HG03378 (cell line): ENCODE results near the gene KRT7.
"Not testable (repeated sequence)": the region's sequence is repeated elsewhere in the genome, so short reads cannot be mapped to it uniquely, and the experiment has no call there.

Experiments
- ATAC-seq: cut with Tn5 transposase; IDR thresholded peaks from one replicate; pipeline ENCODE4 v1.9.1; 2021; ENCODE audit warnings: mild to moderate bottlenecking, moderate library complexity; ENCODE audit not compliant: unreplicated experiment

KRT7 gene

DNA sequence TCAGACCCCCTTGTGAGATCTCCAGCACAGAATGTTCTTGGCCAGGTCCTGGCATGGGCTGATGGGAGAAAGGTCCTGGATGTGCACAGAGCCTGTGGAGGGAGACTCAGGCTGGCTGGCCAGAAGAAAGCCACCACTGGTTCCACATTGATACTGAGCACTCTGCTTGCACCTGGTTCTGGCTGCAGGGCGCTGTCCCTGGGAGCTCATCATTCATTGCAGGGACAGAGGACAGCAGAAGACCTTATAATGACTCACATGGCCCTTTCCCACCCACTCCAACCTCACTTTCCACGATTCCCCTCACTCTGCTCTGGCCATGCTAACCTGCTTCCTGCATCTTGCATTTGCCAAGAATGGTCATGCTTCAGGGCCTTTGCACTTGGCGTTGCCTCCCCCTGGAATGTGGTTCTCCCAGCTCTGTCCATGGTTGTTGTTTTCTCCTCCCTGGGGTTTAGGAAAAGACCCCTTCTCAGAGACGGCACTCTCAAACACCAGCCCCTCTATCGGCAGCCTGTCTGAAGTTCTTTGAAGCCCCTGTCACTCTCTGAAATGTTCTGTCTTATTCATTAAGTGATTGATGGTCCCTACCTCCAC is 10.3 kb downstream of the KRT7 start:
- no peak for ATAC-seq

DNA sequence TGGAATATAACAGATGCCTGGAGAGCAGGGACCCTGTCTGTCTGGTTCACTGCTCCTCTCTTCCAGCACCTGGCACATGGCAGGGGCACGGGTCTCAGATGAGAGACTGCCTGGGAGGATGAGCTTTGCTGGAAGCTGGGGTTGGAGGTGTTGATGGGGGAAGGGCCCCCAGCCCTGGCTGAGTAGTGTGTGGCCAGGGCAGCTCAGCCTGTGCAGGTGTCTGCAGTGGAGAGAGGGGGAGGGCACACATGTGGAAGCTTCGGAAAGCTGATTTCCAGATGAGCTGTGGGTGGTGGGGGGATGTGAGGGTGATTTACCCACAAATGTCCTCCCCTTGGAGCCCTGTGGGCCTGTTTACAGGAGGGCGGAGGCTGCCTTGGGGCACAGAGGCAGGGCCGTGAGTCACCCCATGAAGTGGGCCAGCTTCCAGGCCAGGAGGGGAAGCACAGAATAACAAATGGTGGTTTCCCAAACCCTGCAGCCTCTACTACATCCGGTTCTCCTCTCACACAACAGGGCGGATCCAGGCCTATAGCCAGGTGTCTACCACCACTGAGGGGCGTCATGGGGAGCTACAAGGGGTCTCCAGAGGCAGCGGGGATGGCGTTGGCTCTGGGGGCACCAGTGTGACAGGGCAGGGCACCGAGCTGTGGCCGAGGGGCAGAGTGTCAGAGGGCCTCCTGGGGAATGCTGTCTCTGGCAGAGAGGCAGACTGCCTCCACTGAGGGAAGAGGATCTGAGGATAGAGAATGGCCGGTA is 11.0 kb downstream of the KRT7 start:
- ATAC-seq: peak; percentile 87

DNA sequence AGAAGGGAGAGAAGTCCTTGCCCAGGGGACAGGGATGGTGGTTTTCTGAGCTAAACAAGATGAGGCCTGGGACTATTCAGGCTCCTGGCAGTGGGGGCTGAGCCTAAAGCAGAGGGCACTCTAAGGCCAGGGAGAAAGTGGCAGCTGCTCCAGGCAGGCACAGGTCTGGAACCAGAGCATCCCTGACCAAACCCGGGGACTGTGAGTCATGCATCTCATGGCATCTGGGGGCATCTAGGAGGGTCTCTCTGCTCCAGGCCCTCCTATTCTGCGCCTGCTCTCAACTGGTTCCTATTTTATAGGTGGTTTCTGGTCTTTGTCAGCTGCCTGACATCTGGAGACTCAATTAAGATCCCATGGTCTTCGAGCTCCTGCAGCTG is 11.6 kb downstream of the KRT7 start:
- no peak for ATAC-seq

DNA sequence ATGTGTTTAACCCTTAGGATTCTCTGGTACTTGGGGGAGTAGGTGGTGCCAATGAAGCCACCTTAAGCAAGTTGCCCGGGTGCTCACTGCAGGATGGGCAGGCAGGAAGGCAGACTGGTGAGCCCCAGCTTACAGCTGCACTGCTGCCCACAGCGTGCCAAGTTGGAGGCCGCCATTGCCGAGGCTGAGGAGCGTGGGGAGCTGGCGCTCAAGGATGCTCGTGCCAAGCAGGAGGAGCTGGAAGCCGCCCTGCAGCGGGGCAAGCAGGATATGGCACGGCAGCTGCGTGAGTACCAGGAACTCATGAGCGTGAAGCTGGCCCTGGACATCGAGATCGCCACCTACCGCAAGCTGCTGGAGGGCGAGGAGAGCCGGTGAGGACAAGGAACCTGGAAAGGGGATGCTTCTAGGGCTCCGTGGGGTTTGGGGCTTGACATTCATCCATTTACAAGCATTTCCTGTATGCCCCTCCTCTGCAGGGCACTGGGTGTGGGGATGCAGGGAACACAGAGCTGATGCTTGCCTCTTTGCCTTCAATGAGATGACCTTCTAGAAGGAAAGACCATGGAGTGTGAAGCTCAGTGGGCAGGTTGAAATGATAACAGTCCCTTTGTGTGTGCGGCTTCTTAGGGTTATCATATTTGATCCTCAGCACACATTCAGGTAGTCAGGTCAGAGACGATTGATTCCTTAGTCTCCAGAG is 12.4 kb downstream of the KRT7 start:
- no peak for ATAC-seq

DNA sequence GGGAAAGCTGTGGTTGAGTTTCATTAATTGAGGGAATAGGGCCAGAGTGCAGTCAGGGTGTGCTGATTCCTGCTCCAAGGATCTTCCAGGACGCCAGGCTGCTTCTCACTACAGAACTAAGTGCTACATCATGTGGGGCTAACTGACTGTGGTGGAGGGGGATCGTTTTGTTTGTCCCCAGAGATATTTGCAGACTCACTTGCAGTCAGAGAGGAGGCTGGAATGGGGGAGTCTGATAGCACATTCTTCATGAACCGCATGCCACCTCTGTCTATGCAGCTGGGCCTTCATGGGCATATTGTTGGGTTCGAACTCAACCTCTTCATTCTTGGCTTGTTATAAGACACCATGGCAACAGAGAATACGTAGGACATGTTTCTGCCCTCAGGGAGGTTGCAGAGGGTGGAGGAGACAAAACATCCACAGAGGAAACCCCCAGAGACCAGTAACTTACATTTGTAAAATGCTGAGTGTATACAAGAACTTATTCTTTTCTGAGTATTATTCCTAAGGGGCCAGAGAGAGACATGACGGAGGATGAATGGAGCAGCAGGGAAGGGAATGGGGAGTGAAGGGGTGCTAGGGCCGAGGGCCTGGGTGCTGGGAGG is 13.0 kb downstream of the KRT7 start:
- no peak for ATAC-seq

DNA sequence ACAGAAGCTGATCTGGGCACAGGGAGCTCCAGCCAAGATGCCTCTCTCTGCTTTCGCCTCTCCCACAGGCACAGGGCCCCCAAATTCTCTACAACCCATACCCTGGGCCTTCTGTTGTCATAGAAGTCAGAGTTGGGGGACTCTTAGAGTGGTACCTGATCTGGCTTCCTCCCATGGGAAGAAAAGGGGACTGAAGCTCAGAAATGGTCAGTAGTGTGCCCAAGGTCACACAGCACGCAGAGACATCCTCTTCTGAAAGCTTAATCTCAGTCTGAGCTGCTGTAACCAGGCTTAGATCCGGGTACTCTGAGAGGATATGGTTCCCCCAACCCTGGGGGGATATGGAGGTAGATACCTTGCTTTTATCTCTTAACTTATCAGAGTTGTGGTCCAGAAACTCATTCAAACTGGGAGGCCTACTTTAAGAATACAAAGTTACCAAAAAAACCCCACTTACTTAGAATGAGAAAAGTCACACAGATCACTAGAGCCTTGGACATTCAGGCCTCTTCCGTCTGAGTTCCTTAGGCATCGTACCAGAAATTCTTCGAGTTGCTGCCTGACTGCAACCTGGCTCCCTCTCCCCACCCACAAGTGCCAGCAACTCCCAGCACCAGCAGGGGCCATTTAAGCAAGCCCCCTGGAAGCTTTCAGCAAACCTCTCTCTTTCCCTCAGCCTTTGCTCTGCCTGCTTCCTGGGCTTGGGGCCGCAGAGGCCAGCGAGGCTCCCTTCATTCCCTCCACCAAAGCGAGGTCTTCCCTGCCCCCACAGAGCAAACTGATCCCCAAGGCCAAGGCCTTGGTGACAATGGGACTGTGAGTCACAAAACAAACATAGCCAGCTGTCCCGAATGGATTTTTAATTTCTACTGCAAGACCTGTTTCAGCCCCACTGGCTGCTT is 13.9 kb downstream of the KRT7 start:
- no peak for ATAC-seq

DNA sequence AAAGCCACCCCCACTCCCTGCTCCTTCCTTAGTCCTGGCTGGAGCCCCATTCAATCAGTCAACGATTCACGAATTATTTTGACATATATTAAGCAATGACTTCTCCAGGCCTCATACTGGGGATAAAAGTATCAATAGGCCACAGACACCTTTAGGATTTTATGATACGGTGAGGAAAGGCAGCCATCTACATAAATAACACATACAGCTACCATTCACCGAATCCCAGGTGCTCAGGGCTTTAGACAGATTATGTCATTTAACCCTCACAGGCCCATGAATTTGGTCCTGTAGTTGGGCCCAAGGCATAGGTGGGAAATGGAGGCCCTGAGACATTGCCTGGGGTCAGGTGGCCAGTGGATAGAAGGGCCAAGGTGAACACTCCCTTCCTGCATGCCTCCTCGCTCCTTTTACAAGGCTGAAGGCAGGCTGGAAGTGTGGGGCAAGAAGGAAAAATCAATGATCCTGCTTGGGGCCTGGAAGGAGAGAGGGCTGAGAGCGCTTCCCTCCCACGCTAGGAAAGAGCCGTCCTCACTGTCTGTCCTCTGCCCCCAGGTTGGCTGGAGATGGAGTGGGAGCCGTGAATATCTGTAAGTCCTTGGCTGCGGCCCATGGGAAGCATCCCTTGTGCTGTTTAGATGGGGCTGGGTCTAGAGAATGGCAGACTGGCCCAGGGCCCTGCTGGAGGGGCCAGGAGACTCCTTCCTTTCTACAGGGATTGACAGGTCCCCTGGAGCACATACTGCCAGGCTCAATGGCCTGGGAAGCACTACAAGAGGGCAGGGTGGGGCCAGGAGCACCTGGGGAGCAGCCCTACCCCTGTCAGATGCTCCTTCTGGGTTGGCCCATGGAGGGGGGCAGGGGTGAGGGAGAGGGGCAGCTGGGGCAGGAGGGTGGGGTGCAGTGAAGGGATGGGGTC is 14.8 kb downstream of the KRT7 start:
- ATAC-seq: no peak

DNA sequence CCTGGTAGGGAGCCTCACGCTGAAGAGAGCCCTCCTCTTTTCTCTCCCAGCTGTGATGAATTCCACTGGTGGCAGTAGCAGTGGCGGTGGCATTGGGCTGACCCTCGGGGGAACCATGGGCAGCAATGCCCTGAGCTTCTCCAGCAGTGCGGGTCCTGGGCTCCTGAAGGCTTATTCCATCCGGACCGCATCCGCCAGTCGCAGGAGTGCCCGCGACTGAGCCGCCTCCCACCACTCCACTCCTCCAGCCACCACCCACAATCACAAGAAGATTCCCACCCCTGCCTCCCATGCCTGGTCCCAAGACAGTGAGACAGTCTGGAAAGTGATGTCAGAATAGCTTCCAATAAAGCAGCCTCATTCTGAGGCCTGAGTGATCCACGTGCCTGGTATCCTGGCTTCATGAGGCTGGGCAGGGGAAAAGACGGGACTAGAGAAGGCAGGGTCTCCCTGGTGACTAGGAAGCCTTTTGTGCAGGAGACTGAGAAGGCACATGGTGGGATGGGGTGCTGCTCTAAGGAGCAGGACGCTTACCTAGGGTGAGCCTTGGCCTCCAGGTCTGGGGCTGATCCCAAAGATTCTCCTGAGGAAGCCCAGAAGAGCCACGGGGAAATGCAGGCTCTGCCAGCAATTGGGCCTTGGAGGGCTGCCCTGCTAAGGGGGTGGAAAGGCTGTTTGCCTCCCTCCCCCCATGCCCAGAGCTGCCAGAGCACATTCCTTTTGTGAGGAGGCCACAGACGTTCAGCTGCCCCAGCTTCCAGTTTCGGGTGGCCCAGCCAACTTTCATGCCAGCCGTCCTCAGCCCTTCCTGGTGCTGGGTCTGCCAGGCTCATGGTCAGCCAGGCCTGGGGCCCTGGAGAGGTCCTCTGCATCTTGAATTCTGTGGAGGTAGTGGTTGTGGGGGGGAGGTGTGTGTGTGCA is 15.8 kb downstream of the KRT7 start:
- ATAC-seq: no peak

DNA sequence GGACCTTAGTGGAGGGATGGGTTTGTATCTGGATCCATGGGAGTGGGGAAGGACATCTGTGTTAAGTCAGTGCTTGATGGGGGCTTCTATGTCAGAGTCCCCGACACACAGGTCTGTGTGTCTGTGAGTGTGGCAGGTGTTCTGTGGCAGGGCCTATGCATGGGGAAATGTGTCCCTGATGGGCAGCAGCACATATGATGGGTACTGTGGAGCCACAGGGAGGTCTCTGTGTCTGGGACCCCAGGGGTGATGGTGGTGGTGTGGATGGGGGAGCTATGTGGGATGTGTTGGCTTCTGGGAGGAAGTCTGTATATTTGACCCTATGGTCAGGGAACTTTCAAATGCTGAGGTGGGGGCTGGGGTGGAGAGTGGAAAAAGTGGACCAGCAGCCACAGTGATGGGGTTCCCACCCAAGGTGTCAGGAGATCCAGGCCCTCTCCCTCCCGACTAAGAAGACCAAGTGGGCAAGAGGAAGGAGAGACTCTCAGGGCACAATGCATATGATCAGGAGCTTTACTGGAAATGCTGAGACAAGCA is 16.5 kb downstream of the KRT7 start:
- ATAC-seq: no peak

DNA sequence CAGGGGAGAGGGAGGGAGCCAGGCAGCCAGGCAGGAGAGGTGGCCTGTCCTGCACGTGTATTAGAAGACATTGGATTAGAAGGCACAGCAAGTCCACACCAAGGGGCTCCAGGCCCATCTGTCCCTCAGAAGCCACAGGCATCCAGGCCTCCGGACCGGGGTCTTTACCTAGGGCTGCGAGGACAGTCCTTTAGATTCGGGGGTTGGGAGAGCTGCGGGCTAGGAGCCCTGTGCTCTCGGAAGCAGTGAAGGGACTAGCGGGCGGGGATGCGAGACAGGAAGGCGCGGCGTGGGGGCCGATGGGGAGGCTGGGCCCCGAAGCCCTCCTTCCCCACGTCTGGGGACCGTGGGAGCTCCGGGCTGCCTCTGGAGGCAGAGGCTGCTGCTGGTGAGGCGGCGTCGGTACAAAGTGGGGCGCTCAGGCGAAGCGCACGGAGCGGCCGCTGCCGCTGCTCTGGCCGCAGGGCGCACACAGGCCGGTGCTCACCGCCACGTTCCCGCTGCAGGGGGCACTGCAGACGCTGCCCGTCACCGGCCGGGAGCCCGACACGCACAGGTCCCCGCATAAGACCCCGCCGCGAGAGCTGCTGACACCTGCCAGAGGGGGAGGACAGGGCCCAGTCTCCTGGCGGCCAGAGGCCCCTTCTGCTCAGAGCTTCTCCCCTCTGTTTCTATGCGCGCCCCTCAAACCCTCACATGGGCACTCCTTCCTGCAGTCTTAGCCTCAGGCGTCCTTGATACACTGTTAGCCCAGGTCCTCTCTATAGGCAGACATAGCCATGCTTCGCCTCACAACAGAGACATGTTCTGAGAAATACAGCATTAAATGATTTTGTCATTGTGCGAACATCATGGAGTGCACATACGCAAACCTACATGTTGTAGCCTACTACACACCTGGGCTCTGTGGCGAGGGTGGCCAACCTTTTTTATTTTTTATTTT is 17.3 kb downstream of the KRT7 start:
- ATAC-seq: no peak

DNA sequence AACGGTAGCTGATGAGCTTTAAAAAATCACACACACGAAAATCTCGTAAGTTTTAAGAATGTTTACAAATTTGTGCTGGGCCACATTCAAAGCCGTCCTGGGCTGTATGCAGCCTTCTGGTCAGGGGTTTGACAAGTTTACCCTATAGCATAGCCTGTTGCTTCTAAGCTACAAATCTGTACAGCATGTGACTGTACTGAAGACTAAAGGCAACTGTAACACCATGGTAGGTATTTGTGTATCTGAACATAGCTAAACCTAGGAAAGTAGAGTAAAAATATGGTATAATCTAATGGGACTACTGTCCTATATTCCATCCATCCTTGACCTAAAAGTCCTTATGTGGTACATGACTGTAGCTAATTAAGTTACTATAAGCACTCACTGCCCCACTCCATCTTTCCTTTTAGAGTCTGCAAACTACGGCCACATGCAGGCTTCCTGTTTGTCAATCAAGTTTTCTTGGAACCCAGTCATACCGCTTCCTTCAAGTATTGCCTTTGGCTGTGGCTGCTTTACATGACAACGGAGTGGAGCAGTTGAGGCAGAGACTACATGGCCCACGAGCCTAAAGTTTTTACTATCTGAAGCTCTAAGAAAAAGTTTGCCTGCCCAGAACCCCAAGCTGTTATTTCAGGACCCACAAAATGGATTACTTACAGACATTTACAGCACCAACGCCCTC is 18.5 kb downstream of the KRT7 start:
- no peak for ATAC-seq

DNA sequence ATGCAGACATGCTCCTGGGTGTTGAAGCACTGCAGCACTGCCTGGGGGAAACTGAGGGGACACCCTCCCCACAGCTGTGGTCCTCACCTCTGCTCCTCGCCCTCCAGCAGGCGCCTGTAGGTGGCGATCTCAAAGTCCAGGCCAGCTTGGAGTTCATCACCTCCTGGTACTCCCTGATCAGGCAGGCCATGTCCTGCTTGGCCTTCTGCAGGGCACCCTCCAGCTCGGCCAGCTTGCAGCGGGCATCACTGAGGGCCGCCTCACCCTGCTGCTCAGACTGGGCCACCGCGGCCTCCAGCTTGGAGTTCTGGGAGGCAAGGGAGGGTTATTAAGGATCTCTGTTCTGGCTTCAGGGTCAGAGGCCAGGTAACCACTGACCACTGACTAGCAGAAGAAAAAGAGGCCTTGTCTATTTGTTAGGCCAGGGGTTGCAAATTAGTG is 19.2 kb downstream of the KRT7 start:
- not testable (repeated sequence) for ATAC-seq

DNA sequence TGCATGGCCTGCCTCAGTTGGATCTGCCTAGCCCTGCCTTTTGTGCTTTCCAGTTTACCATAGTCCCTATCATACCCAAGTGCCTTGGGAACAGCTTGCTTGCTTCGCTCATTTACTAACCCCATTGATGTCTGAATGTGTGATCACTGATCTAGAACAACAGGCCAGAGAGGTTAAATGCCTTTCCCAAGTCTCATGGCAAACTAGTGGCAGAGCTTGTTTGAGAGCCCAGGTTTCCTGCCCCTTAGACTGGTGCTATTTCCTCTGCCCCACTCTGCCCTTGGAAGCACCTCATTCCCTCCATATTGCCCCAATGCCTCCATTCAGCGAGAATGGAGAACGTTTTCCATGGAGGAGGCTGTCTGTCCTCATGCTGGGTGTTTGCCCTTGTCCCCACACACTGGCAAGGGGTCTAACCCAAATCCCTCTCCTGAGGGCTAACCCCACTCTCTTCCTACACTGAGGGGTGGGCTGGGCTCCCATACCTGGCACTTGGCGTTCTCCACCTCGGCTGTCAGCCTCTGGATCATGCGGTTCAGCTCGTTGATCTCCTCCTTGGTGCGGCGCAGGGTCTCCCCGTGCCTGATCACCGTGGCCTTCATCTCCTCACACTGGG is 19.8 kb downstream of the KRT7 start:
- no peak for ATAC-seq

DNA sequence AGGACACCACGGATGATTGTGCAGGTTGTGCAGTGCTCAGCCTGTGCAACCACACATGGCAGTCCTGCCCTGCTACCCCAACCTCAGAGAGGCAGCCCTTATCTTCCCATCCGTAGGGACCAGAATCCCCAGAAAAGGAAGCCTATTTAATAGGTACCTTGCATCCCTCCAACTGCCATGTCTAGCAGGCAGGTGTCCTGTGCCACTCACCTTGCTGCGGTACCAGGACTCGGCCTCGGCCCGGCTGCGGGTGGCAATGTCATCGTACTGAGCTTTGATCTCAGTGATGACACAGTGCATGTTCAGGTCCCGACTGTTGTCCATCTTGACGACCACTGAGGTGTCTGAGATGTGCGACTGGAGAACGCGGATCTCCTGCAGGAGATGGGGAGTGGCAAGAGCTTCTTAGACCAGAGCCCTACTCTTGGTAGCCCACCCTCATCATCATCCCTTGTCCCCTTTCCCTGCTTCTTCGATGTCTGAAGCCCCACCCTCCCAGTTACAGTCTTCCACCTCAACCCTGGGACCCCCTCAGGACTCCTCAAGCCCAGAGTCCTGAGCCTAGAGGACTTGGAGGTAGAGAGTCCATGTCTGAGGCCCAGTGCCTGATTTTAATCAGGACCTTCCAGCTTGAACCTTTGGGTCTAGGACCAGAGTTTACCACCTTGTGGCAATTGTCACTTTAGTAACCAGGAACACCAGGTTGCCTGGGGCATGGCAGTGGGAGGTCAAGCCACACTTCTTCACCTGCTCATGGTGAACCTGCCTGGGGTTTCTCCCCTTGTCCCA is 20.5 kb downstream of the KRT7 start:
- no peak for ATAC-seq

DNA sequence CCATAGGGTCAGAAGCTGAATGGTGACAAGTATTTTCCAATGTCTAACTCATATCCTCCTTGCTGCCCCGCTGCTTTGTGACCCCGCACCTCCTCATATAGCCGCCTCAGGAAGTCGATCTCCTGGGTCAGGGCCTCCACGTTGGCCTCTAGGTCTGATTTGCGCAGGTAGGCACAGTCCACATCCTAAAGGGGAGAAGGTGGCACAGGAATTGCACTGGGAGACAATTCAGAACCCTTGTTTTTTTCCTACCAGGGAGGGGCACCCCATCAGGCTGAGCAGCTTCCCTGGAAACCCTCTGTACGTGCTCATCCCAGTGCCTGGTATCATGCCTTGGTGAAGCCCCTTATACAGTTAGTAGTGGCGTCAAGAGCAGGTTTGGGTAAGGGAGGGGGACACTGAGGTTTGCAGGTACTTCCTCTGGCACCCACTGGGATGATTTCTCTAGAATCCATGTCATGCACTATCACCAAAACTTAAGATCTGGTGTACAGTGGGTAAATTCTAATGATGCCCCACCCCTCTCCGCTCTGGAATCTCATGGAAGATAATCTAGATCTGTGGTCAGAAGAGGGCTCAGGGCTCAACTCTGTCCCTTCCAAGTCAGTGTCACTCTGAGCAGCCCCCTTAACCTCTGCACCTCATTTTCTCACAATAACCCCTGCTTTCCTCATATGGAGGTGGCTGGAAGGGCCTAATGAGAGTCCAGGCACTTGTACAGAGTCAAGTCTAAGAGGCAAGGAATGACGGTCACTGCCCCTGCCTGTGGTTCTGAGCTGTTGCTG is 21.3 kb downstream of the KRT7 start:
- ATAC-seq: no peak
